Left ventricle myocardium inferior (tissue), 1 donor: ENCODE data around the gene NFYB. TPM values are rescaled to one million over a fixed set of nuclear protein-coding genes. Genes with fewer than 3 reads are reported as not detected.

Source experiments
- DNase-seq: peaks from one replicate; pipeline ENCODE4 v3.0.0-alpha.2; 2020
- H3K27ac ChIP-seq: fragments of 200-600 bp; replicated peaks from 2 replicates; pipeline ENCODE4 v1.8.0; 2021
- H3K27me3 ChIP-seq: fragments of 200-600 bp; 2 replicates; pipeline ENCODE4 v1.8.0; 2021; ENCODE audit warnings: low read depth
- H3K36me3 ChIP-seq: fragments of 200-600 bp; 2 replicates; pipeline ENCODE4 v1.8.0; 2021
- H3K4me1 ChIP-seq: fragments of 200-600 bp; 2 replicates; pipeline ENCODE4 v1.8.0; 2021
- H3K4me3 ChIP-seq: fragments of 200-600 bp; 2 replicates; pipeline ENCODE4 v1.8.0; 2021; ENCODE audit warnings: mild to moderate bottlenecking, moderate library complexity
- H3K9me3 ChIP-seq: fragments of 200-600 bp; replicated peaks from 2 replicates; pipeline ENCODE4 v1.8.0; 2021
- intact Hi-C: fragments of 100-400 bp; cut with micrococcal nuclease; formaldehyde crosslinking; loops from one replicate; pipeline ENCODE4 v1.11.0; 2022
- total RNA-seq: library from RNA; stranded (reverse); fragmentation: NEBNext Ultra II Directional; extraction: Animal tissue kit (Norgen Biotek cat#: 25700); gene quantifications from one replicate; pipeline ENCODE4 v1.2.1, GENCODE V29; 2021
- TF ChIP-seq, protein P1 (sequence below): fragments of 200-600 bp; IDR thresholded peaks from 2 replicates; pipeline ENCODE4 v1.8.0; 2021; ENCODE audit warnings: antibody characterized with exemption, mild to moderate bottlenecking, borderline replicate concordance
- donor health status: DM: no; HTN: yes; CAD: no; lungs with severe emphysema.

NFYB gene
- total RNA-seq, 1 donor from 2014 or later: 34.5 TPM

DNA sequence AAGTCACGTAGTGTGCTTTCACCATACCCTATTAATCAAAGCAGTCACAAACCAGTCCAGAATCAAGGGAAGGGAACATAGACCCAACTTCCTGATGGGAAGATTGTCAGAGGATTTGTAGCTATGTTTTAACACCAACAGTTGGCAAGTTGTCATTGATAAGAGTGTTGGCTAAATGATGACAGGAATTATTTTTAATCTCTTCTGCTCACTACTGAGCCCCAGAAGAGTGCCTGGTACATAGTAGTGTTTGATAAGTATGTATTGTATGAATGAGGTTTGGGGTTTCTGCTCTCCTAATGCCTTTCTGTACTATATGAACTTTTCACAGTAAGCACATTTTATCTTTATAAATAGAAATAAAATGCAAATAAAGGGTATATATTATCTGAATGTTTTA lies 59.0 kb downstream of the NFYB start:
- H3K36me3 ChIP-seq: peaks cover 47% of the 10 kb centered on the region
- TF ChIP-seq, protein P1, sequence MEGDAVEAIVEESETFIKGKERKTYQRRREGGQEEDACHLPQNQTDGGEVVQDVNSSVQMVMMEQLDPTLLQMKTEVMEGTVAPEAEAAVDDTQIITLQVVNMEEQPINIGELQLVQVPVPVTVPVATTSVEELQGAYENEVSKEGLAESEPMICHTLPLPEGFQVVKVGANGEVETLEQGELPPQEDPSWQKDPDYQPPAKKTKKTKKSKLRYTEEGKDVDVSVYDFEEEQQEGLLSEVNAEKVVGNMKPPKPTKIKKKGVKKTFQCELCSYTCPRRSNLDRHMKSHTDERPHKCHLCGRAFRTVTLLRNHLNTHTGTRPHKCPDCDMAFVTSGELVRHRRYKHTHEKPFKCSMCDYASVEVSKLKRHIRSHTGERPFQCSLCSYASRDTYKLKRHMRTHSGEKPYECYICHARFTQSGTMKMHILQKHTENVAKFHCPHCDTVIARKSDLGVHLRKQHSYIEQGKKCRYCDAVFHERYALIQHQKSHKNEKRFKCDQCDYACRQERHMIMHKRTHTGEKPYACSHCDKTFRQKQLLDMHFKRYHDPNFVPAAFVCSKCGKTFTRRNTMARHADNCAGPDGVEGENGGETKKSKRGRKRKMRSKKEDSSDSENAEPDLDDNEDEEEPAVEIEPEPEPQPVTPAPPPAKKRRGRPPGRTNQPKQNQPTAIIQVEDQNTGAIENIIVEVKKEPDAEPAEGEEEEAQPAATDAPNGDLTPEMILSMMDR: no peak
- intact Hi-C loops: no loop called here
- no peak overlapping the region for H3K4me3 ChIP-seq
- no peak for DNase-seq
- H3K9me3 ChIP-seq: no peaks in the 10 kb centered on the region
- peaks cover 29% of the 10 kb centered on the region for H3K4me1 ChIP-seq
- no peak overlapping the region for H3K27ac ChIP-seq
- no peaks in the 10 kb centered on the region for H3K27me3 ChIP-seq

DNA sequence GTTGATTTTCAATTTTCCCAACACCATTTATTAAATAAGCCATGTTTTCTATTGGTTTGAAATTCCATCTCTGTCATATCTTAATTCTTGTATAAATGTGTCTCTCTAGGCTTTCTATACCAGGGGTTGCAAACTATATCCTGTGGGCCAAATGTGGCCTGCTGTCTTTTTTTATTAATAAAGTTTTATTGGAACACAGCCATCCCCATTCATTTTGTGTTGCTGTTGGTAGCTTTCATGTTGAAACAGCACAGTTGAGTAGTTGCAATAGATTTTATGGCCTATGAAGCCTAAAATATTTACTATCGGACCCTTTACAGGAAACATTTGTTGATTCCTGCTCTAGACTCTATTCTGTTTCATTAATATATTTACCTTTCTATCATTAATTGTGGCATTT lies 64.3 kb downstream of the NFYB start:
- Histone ChIP-seq H3K36me3 (peaks cover 52% of the 10 kb centered on the region), H3K4me3 (no peak overlapping the region), H3K27me3 (no peaks in the 10 kb centered on the region), H3K27ac (no peak overlapping the region), H3K4me1 (peaks cover 12% of the 10 kb centered on the region), H3K9me3 (no peaks in the 10 kb centered on the region)
- no peak for DNase-seq
- intact Hi-C loops: no loop called here
- TF ChIP-seq, protein P1: no peak

DNA sequence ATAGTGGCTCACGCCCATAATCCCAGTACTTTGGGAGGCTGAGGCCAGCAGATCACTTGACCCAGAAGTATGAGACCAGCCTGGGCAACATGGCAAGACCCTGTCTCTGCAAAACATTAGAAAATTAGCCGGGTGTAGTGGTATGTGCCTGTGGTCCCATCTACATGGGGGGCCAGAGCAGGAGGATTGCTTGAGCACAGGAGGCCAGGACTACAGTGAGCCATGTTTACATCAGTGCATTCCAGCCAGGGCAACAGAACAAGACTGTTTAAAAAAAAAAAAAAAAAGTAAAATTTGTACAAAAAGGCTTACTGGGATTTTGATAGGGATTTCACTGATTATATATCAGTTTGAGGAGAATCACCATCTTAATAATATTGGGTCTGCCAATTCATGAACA lies 65.9 kb downstream of the NFYB start:
- no peak for DNase-seq
- TF ChIP-seq, protein P1: no peak
- Histone ChIP-seq H3K27me3 (no peaks in the 10 kb centered on the region), H3K9me3 (no peaks in the 10 kb centered on the region), H3K4me3 (no peak overlapping the region), H3K4me1 (peaks cover 19% of the 10 kb centered on the region), H3K36me3 (peaks cover 58% of the 10 kb centered on the region), H3K27ac (no peak overlapping the region)
- intact Hi-C loops: no loop called here

Other genes with a start within 250 kb of the NFYB start
- 348 TPM for gene HSP90B1, start 207.8 kb downstream of the NFYB start, total RNA-seq
- 11.3 TPM for gene TDG, start 172.3 kb downstream of the NFYB start, total RNA-seq
- 11.7 TPM for gene GLT8D2, start 88.0 kb downstream of the NFYB start, total RNA-seq
- 9.2 TPM for gene HCFC2, start 73.7 kb downstream of the NFYB start, total RNA-seq
- 98.0 TPM for gene TXNRD1, start 77.6 kb upstream of the NFYB start, total RNA-seq
- 0.60 TPM for gene EID3, start 165.5 kb upstream of the NFYB start, total RNA-seq